HUES64 (cell line): ENCODE results near the gene IL22RA1.

Experiments
- H3K27ac ChIP-seq: 2 replicates; pipeline ENCODE4 v1.7.0; 2013; ENCODE audit warnings: low read depth, low read length, inconsistent platforms
- H3K27me3 ChIP-seq: 2 replicates; pipeline ENCODE4 v1.6.1; 2013; ENCODE audit warnings: mild to moderate bottlenecking, low read length; ENCODE audit not compliant: insufficient read depth
- H3K36me3 ChIP-seq: 2 replicates; pipeline ENCODE4 v1.6.1; 2013; ENCODE audit warnings: mild to moderate bottlenecking, low read length; ENCODE audit not compliant: insufficient read depth
- H3K4me1 ChIP-seq: 2 replicates; pipeline ENCODE4 v1.6.1; 2013; ENCODE audit warnings: mild to moderate bottlenecking, low read length, moderate library complexity; ENCODE audit not compliant: insufficient read depth
- H3K4me3 ChIP-seq: 2 replicates; pipeline ENCODE4 v1.5.1; 2013; ENCODE audit warnings: mild to moderate bottlenecking, low read length, moderate library complexity
- H3K9ac ChIP-seq: 2 replicates; pipeline ENCODE4 v1.6.1; 2013; ENCODE audit warnings: mild to moderate bottlenecking, low read depth, low read length
- H3K9me3 ChIP-seq: 2 replicates; pipeline ENCODE4 v1.6.1; 2013; ENCODE audit warnings: low read depth, low read length; ENCODE audit not compliant: insufficient read depth
- WGBS: fragments of 150-250, 120-280 bp; methylation state at CpG from one replicate; pipeline ENCODE4 v1.1.7; 2013; ENCODE audit warnings: missing lambda C conversion rate; 5-methylcytosine and 5-hydroxymethylcytosine counted together

IL22RA1 gene

DNA sequence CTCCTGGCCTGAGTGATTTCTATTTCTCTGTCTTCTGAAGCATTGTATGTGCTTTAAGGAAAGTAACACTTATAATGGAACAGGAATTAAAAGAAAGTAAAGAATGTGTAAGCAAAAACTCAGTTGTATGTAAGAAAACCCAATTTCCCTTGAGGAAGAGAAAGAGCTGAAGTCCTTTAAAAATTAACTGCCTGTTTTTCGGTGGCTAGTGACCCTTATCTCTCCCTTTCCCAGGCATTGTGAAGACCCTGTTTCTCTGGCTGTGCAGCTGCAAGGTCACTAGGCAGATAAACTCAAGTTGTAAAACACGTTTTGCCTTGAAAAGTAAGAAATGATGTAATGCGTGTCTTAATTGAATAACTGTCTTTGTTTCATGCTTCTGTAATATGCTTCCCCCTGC lies 39.5 kb downstream of the IL22RA1 start:
- Histone ChIP-seq H3K27me3 (no peaks in the 10 kb centered on the region), H3K4me1 (peaks cover 6% of the 10 kb centered on the region; the same call in 1 of the 2 replicates), H3K27ac (no peak overlapping the region), H3K4me3 (no peak overlapping the region), H3K9ac (no peak overlapping the region), H3K9me3 (no peaks in the 10 kb centered on the region), H3K36me3 (no peaks in the 10 kb centered on the region)
- WGBS: 87% methylated on average over 3 of the region's 3 CpGs

DNA sequence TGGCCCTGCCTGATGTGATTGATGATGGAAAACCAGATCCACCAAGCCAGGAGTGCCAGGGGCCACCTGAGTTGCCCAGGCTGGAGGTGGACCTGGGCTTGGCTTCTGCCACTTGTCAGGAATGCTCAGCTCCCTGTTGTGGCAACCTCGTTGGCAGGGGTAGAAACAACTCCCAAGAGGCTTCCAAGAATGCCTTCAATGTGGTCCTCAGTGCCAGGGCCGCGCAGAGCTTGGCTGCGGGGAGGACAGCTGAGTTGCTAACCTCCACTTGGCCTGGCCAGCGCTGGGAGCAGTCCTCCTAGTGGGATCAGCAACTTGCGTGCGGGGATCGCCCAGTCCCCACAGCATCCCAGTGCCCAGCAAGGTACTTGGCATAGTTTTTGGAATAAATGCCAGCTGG lies 40.0 kb downstream of the IL22RA1 start:
- H3K9ac ChIP-seq: no peak overlapping the region
- H3K4me3 ChIP-seq: no peak overlapping the region
- peaks cover 5% of the 10 kb centered on the region; the same call in 1 of the 2 replicates for H3K4me1 ChIP-seq
- no peak overlapping the region for H3K27ac ChIP-seq
- WGBS: 91% methylated on average over 8 of the region's 8 CpGs
- no peaks in the 10 kb centered on the region for H3K36me3 ChIP-seq
- no peaks in the 10 kb centered on the region for H3K9me3 ChIP-seq
- no peaks in the 10 kb centered on the region for H3K27me3 ChIP-seq

DNA sequence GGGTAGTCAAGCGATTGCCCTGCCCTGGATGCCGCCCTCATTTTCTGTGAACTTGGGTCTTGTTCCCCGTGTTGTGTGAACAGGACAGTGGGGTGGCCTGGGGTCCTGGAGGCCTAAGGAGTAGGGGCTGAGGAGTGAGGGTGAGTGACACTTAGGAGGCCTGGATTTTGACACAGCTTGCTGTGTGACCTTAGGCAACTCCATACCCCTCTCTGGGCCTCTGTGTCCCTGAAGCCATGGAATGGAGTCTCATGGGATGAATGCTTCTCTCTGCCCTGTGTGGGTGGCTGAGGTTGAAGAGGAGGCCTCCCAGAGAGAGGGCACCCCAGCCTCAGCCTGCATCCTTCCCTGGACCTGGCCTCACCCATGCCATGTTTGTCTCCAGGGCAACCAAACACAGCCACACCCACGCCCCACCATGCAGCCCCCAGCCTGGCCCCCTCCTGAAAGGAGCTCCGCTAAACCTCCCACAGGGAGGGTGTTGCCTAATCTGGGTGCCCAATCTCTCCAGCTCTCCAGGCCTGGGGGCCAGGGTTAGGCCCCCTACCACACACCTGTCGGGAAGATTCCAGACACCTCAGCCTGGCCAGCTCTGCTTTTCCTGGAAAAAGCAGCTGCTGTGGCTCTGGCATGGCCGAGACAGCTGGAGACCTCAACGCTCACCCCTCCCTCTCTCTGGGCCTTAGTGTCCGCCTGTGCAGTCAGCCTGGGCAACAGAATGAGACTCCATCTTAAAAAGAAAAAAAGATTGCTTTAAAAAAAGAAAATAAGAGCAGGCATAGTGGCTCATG lies 40.9 kb downstream of the IL22RA1 start:
- no peak overlapping the region for H3K4me3 ChIP-seq
- H3K27me3 ChIP-seq: no peaks in the 10 kb centered on the region
- no peaks in the 10 kb centered on the region for H3K36me3 ChIP-seq
- no peak overlapping the region for H3K9ac ChIP-seq
- no peak overlapping the region for H3K27ac ChIP-seq
- no peaks in the 10 kb centered on the region for H3K9me3 ChIP-seq
- 85% methylated on average over 9 of the region's 9 CpGs for WGBS
- no peaks in the 10 kb centered on the region for H3K4me1 ChIP-seq

DNA sequence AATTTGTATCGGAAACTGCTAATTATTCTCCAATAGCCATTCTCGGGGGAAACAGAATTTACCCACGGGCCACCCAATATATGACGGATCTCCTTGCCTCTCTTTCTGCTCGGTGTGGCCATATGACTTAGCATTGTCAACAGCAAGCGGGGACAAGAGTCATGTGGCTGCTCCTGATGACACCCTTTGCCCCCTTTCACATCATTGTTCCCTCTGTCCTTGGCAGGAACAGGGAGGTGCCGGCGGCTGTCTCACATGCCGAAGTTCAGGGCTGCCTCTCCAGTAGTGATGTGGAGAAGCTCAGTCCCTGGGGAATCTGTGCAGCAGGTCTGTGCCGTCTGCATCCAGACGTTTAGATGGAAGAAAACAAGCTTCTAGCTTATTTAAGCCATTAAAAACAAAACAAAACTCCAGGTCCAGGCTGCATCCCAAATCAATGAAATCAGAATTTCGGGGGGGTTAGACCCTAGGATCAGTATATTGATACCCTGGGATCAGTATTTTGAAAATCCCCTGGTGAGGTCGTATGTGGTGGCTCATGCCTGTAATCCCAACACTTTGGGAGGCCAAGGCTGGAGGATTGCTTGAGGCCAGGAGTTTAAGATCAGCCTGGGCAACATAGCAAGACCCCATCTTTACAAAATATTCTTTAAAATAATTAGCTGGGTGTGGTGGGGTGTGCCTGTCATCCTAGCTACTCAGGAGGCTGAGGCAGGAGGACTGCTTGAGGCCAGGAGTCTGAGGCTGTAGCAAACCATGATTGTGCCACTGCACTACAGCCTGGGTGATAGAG lies 41.8 kb downstream of the IL22RA1 start:
- 94% methylated on average over 13 of the region's 13 CpGs for WGBS
- no peaks in the 10 kb centered on the region for H3K27me3 ChIP-seq
- H3K4me1 ChIP-seq: no peaks in the 10 kb centered on the region

DNA sequence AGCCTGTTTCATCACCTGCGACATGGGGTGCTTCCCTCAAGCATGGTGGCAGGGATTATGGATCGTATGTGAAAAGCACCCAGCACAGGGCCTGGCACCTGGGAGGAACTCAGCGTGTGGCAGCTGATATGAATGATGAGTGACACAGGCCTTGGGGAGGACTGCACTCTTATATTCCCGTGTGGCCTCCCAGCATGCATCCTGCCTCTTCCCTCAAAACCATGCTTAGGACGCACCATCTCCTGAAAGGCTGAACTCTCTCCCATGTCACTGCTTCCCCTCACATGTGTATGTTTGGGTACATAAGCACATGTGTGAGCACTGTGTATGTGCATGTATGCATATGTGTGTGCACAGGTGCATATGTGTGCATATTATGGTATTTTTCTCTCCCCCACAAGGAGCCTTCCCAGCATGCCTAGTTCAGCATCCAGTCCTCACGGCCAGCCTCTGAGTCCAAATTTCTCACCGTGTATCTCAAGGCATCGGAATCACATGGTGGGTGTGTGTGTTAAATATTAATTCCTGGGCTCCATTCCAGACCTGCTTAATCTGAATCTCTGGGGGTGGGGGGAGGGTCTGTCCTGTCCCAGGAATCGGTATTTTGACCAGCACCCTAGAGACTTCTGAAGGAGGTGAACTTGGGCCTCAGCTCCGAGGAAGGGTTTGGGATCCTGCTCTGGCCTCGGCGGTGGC lies 43.8 kb downstream of the IL22RA1 start:
- Histone ChIP-seq H3K27me3 (no peaks in the 10 kb centered on the region), H3K4me3 (no peak overlapping the region), H3K4me1 (peaks cover 3% of the 10 kb centered on the region; the same call in 1 of the 2 replicates), H3K27ac (no peak overlapping the region), H3K9me3 (no peaks in the 10 kb centered on the region), H3K36me3 (no peaks in the 10 kb centered on the region), H3K9ac (no peak overlapping the region)
- 90% methylated on average over 12 of the region's 12 CpGs for WGBS

More for the DNA sequence above, 41.8 kb downstream of the IL22RA1 start:
- Histone ChIP-seq H3K27ac (no peak overlapping the region), H3K9ac (no peak overlapping the region), H3K36me3 (no peaks in the 10 kb centered on the region), H3K9me3 (no peaks in the 10 kb centered on the region), H3K4me3 (no peak overlapping the region)

- 81% methylated on average over 5 of the region's 5 CpGs for WGBS
Measured at GRCh38 chr1:24098102-24098501, 44.8 kb downstream of the IL22RA1 start.

DNA sequence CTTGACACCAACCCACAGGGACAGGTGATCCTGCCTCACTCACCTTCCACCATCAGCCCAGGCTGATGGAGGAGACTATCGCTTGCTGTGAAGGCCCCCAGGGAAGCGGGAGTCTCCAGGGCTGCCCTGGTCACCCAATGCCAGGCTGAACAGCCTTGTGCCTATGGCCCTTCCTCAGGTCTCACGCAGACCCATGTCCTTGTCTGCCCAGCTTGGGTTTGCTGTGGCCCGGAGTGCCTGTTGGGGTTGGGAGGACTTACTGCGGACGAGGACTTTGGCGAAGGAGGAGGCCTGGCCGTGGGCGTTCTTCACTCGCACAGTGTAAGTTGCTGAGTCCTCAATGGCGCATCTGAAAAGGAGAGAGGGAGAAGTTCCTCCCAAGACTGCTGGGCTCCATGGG lies 45.3 kb downstream of the IL22RA1 start:
- Histone ChIP-seq H3K9me3 (no peaks in the 10 kb centered on the region), H3K9ac (no peak overlapping the region), H3K27ac (no peak overlapping the region), H3K27me3 (no peaks in the 10 kb centered on the region), H3K4me1 (peaks cover 3% of the 10 kb centered on the region; the same call in 1 of the 2 replicates), H3K4me3 (no peak overlapping the region), H3K36me3 (no peaks in the 10 kb centered on the region)
- WGBS: 90% methylated on average over 11 of the region's 11 CpGs

More at GRCh38 chr1:24098102-24098501, 44.8 kb downstream of the IL22RA1 start:
- no peaks in the 10 kb centered on the region for H3K9me3 ChIP-seq
- no peaks in the 10 kb centered on the region for H3K36me3 ChIP-seq
- no peak overlapping the region for H3K27ac ChIP-seq
- no peak overlapping the region for H3K4me3 ChIP-seq
- no peak overlapping the region for H3K9ac ChIP-seq
- peaks cover 3% of the 10 kb centered on the region; the same call in 1 of the 2 replicates for H3K4me1 ChIP-seq
- H3K27me3 ChIP-seq: no peaks in the 10 kb centered on the region

- Histone ChIP-seq H3K4me1 (peaks cover 3% of the 10 kb centered on the region; the same call in 1 of the 2 replicates), H3K9me3 (no peaks in the 10 kb centered on the region), H3K27ac (no peak overlapping the region), H3K4me3 (no peak overlapping the region), H3K9ac (no peak overlapping the region), H3K27me3 (no peaks in the 10 kb centered on the region), H3K36me3 (no peaks in the 10 kb centered on the region)
- WGBS: 96% methylated on average over 5 of the region's 5 CpGs
Measured at GRCh38 chr1:24096739-24097103, 46.2 kb downstream of the IL22RA1 start.

GRCh38 chr1:24096009-24096738 lies 46.8 kb downstream of the IL22RA1 start:
- H3K4me1 ChIP-seq: peaks cover 3% of the 10 kb centered on the region; the same call in 1 of the 2 replicates
- WGBS: 90% methylated on average over 8 of the region's 8 CpGs
- no peak overlapping the region for H3K4me3 ChIP-seq
- H3K9ac ChIP-seq: no peak overlapping the region
- no peak overlapping the region for H3K27ac ChIP-seq
- no peaks in the 10 kb centered on the region for H3K27me3 ChIP-seq
- H3K36me3 ChIP-seq: no peaks in the 10 kb centered on the region
- no peaks in the 10 kb centered on the region for H3K9me3 ChIP-seq

DNA sequence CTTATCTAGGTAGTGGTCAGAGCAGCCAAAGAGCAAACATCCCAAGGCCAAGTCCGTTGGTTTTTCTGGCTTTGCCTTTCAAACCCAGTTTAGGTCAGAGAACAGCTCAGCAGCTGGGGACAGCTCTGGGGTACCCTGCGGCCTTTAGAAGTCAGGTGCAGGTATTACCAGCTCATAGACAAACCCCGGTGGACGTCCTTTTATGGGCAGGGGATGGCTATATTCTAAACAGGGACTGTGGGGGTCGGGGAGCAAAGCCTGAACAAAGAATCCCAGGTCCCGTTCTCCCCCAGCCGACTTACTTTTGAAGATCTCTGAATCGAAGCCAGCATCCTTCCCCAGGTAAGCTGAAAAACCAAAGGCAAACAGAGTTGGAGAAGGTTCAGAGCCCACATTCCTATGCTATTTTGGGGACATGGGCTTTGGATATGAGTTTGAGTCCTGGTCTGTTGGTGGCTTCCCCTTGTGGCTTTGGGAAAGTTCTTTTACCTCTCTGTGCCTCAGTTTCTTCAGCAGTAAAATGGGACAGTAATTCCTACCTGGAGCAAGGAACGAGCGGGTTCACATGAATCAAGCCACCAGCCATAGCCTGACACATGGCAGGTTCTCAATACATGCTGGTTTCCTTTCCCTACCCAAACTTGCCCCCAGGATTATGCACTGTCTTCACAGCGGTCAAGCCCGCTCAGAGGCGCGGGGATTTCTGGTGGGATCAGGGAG lies 47.6 kb downstream of the IL22RA1 start:
- Histone ChIP-seq H3K4me3 (no peak overlapping the region), H3K9me3 (no peaks in the 10 kb centered on the region), H3K27ac (no peak overlapping the region), H3K4me1 (peaks cover 3% of the 10 kb centered on the region; the same call in 1 of the 2 replicates), H3K27me3 (no peaks in the 10 kb centered on the region), H3K36me3 (no peaks in the 10 kb centered on the region), H3K9ac (no peak overlapping the region)
- 76% methylated on average over 14 of the region's 14 CpGs for WGBS
